Liver (tissue), 9 donors: ENCODE data around the gene IQSEC1. TPM values are rescaled to one million over a fixed set of nuclear protein-coding genes. Genes with fewer than 3 reads are reported as not detected.

Source experiments
- DNase-seq: peaks from one replicate; pipeline ENCODE4 v3.0.0-alpha.2; 2017; ENCODE audit warnings: low spot score
- H3K27ac ChIP-seq, 2 donors: one replicate each; pipeline ENCODE4 v1.7.0; 2013; ENCODE audit warnings: inconsistent platforms in 2 of 2, low read length in 2 of 2, control low read depth in 1 of 2, low read depth in 1 of 2, mild to moderate bottlenecking in 1 of 2
- H3K27me3 ChIP-seq, 4 donors: one replicate each; pipeline versions ENCODE4 v1.6.1 to v1.7.0; 2013; ENCODE audit warnings: low read length in 3 of 4, inconsistent platforms in 1 of 4, mild to moderate bottlenecking in 1 of 4, moderate library complexity in 1 of 4; ENCODE audit not compliant: control insufficient read depth in 4 of 4, insufficient read depth in 4 of 4
- H3K36me3 ChIP-seq, 4 donors: one replicate each; pipeline versions ENCODE4 v1.6.1 to v1.7.0; 2013; ENCODE audit warnings: low read length in 3 of 4, mild to moderate bottlenecking in 3 of 4, low read depth in 1 of 4, moderate library complexity in 1 of 4; ENCODE audit not compliant: control insufficient read depth in 4 of 4, insufficient read depth in 3 of 4
- H3K4me1 ChIP-seq, 4 donors: one replicate each; pipeline versions ENCODE4 v1.6.1 to v1.7.0; 2013; ENCODE audit warnings: low read length in 3 of 4, mild to moderate bottlenecking in 3 of 4, moderate library complexity in 1 of 4; ENCODE audit not compliant: control insufficient read depth in 4 of 4, insufficient read depth in 4 of 4
- H3K4me3 ChIP-seq, 3 donors: one replicate each; pipeline versions ENCODE4 v1.6.1 to v1.7.0; 2013; ENCODE audit warnings: low read length in 3 of 3, control low read depth in 1 of 3, low read depth in 1 of 3, mild to moderate bottlenecking in 1 of 3
- H3K9ac ChIP-seq, 2 donors: one replicate each; pipeline ENCODE4 v1.7.0; 2013; ENCODE audit warnings: low read length in 2 of 2, mild to moderate bottlenecking in 2 of 2, moderate library complexity in 2 of 2, control low read depth in 1 of 2, low read depth in 1 of 2
- H3K9me3 ChIP-seq, 4 donors: one replicate each; pipeline versions ENCODE4 v1.6.1 to v1.7.0; 2013; ENCODE audit warnings: low read length in 3 of 4; ENCODE audit not compliant: control insufficient read depth in 4 of 4
- ATF3 ChIP-seq: IDR thresholded peaks from 2 replicates; pipeline ENCODE4 v1.6.1; 2016; ENCODE audit warnings: antibody characterized with exemption
- CTCF ChIP-seq: fragments of 150-350 bp; IDR thresholded peaks from 2 replicates; pipeline ENCODE4 v1.5.1; 2017; ENCODE audit warnings: improper control_type of control experiment, low read depth, low read length; ENCODE audit not compliant: missing input control
- EGR1 ChIP-seq, 2 donors: IDR thresholded peaks; 2 replicates each; pipeline ENCODE4 v1.6.1; 2016 to 2018; ENCODE audit warnings: antibody characterized with exemption in 2 of 2, low read depth in 2 of 2
- FOXA1 ChIP-seq: IDR thresholded peaks from 2 replicates; pipeline ENCODE4 v1.6.1; 2016; ENCODE audit warnings: antibody characterized with exemption
- FOXA2 ChIP-seq: IDR thresholded peaks from 2 replicates; pipeline ENCODE4 v1.6.1; 2016; ENCODE audit warnings: antibody characterized with exemption
- GABPA ChIP-seq, 2 donors: IDR thresholded peaks in 1 of 2; conservative IDR thresholded peaks in 1 of 2; 2 replicates each; pipeline ENCODE4 v1.6.1; 2016; ENCODE audit warnings: antibody characterized with exemption in 2 of 2, mild to moderate bottlenecking in 1 of 2, moderate library complexity in 1 of 2
- HNF4A ChIP-seq, 2 donors: conservative IDR thresholded peaks; 2 replicates each; pipeline ENCODE4 v1.6.1; 2016; ENCODE audit warnings: antibody characterized with exemption in 2 of 2, mild to moderate bottlenecking in 2 of 2
- HNF4G ChIP-seq: IDR thresholded peaks from 2 replicates; pipeline ENCODE4 v1.6.1; 2016; ENCODE audit warnings: antibody characterized with exemption
- JUND ChIP-seq, 2 donors: IDR thresholded peaks; 2 replicates each; pipeline ENCODE4 v1.6.1; 2016; ENCODE audit warnings: antibody characterized with exemption in 2 of 2
- MAX ChIP-seq: IDR thresholded peaks from 2 replicates; pipeline ENCODE4 v1.6.1; 2016; ENCODE audit warnings: antibody characterized with exemption
- NR2F2 ChIP-seq: IDR thresholded peaks from 2 replicates; pipeline ENCODE4 v1.6.1; 2016; ENCODE audit warnings: antibody characterized with exemption
- RAD21 ChIP-seq, 2 donors: IDR thresholded peaks; 2 replicates each; pipeline ENCODE4 v1.6.1; 2016; ENCODE audit warnings: antibody characterized with exemption in 2 of 2, mild to moderate bottlenecking in 2 of 2
- REST ChIP-seq: IDR thresholded peaks from 2 replicates; pipeline ENCODE4 v1.6.1; 2016; ENCODE audit warnings: antibody characterized with exemption, mild to moderate bottlenecking
- RXRA ChIP-seq, 2 donors: IDR thresholded peaks; 2 replicates each; pipeline ENCODE4 v1.6.1; 2017 to 2018; ENCODE audit warnings: antibody characterized with exemption in 2 of 2, mild to moderate bottlenecking in 1 of 2
- SP1 ChIP-seq: IDR thresholded peaks from 2 replicates; pipeline ENCODE4 v1.6.1; 2018; ENCODE audit warnings: antibody characterized with exemption, mild to moderate bottlenecking
- TAF1 ChIP-seq: conservative IDR thresholded peaks from 2 replicates; pipeline ENCODE4 v1.6.1; 2016; ENCODE audit warnings: antibody characterized with exemption, mild to moderate bottlenecking
- YY1 ChIP-seq: IDR thresholded peaks from 2 replicates; pipeline ENCODE4 v1.6.1; 2016; ENCODE audit warnings: antibody characterized with exemption, mild to moderate bottlenecking
- WGBS: extraction: QIAGEN DNeasy Blood & Tissue Kit; methylation state at CpG from one replicate; pipeline ENCODE4 v1.1.7; 2013; 5-methylcytosine and 5-hydroxymethylcytosine counted together
- polyA plus RNA-seq, 2 donors: library from polyadenylated mRNA; stranded (reverse) in 1 of 2; unstranded in 1 of 2; fragments of 200-250 nt in 1 of 2; fragments of >200 nt in 1 of 2; fragmentation: Nextera tagmentation in 1 of 2; extraction: Ambion mirVana in 1 of 2; gene quantifications; one replicate each; pipeline versions ENCODE4 v1.2.1 to v1.2.3, GENCODE V29; 2013 to 2015
- total RNA-seq, 2 donors: library from RNA; depleted of rRNA; stranded (reverse); fragments of >200 nt; gene quantifications; one replicate each; pipeline ENCODE4 v1.2.3, GENCODE V29; 2014
- donor health status: healthy.
- donor health status: healthy.
- donor health status: healthy.
- donor health status: healthy.
- donor health status: healthy.

The IQSEC1 gene
- total and polyA plus RNA-seq, 4 donors, result 12.7 to 56.0 (median 36.2) TPM

- Histone ChIP-seq H3K36me3 (no peaks in the 10 kb centered on the region), H3K27me3 (no peaks in the 10 kb centered on the region), H3K27ac (no peak overlapping the region), H3K4me1 (peaks cover 6 to 18% (median 13%) of the 10 kb centered on the region in 4 donors), H3K9ac (no peak overlapping the region), H3K4me3 (no peak overlapping the region), H3K9me3 (no peaks in the 10 kb centered on the region)
- no peak for TF ChIP-seq GABPA (IDR thresholded peaks at IDR 0.05 in 1 of 2, conservative IDR thresholded peaks at IDR 0.05 in 1 of 2)
- TF ChIP-seq EGR1 (IDR thresholded peaks at IDR 0.05; ENCODE audit: low read depth in 2 of 2), result no peak
- TF ChIP-seq SP1, result no peak
- TF ChIP-seq TAF1, result no peak
- no peak for TF ChIP-seq ATF3
- TF ChIP-seq RAD21 (IDR thresholded peaks at IDR 0.05), result no peak
- TF ChIP-seq RXRA (IDR thresholded peaks at IDR 0.05), result no peak
- no peak for TF ChIP-seq NR2F2
- no peak for TF ChIP-seq FOXA2
- no peak for TF ChIP-seq YY1
- TF ChIP-seq FOXA1, result no peak
- no peak for TF ChIP-seq HNF4A (conservative IDR thresholded peaks at IDR 0.05)
- TF ChIP-seq MAX, result no peak
- no peak for TF ChIP-seq CTCF
- no peak for TF ChIP-seq JUND (IDR thresholded peaks at IDR 0.05)
- TF ChIP-seq HNF4G, result no peak
- WGBS, result 90% methylated on average over 27 of the region's 27 CpGs
- DNase-seq, result no peak
Observed at GRCh38 chr3:13113346-13114330, 40.4 kb upstream of the IQSEC1 start.

GRCh38 chr3:13112521-13113345 is 39.5 kb upstream of the IQSEC1 start:
- H3K4me3 ChIP-seq, result no peak overlapping the region
- no peak for DNase-seq
- H3K9ac ChIP-seq, result no peak overlapping the region
- peaks cover 6 to 18% (median 13%) of the 10 kb centered on the region in 4 donors for H3K4me1 ChIP-seq
- no peak overlapping the region for H3K27ac ChIP-seq
- no peaks in the 10 kb centered on the region for H3K9me3 ChIP-seq
- WGBS, result 86% methylated on average over 16 of the region's 16 CpGs
- no peaks in the 10 kb centered on the region for H3K27me3 ChIP-seq
- H3K36me3 ChIP-seq, result no peaks in the 10 kb centered on the region
- TF ChIP-seq TAF1, result no peak
- TF ChIP-seq NR2F2, result no peak
- no peak for TF ChIP-seq HNF4G
- TF ChIP-seq SP1, result no peak
- no peak for TF ChIP-seq ATF3
- no peak for TF ChIP-seq CTCF
- TF ChIP-seq EGR1 (IDR thresholded peaks at IDR 0.05; ENCODE audit: low read depth in 2 of 2), result no peak
- TF ChIP-seq REST, result no peak
- TF ChIP-seq FOXA2, result no peak
- TF ChIP-seq YY1, result no peak
- no peak for TF ChIP-seq FOXA1
- no peak for TF ChIP-seq HNF4A (conservative IDR thresholded peaks at IDR 0.05)
- TF ChIP-seq MAX, result no peak
- no peak for TF ChIP-seq RAD21 (IDR thresholded peaks at IDR 0.05)
- TF ChIP-seq RXRA (IDR thresholded peaks at IDR 0.05), result no peak
